ENCODE data around the gene KPNA3.
"Not testable (repeated sequence)": the region's sequence is repeated elsewhere in the genome, so short reads cannot be mapped to it uniquely, and the experiment has no call there.

The KPNA3 gene

GRCh38 chr13:49806126-49806536 lies 13.6 kb upstream of the KPNA3 start:
- DNase-seq, result no peak

DNA sequence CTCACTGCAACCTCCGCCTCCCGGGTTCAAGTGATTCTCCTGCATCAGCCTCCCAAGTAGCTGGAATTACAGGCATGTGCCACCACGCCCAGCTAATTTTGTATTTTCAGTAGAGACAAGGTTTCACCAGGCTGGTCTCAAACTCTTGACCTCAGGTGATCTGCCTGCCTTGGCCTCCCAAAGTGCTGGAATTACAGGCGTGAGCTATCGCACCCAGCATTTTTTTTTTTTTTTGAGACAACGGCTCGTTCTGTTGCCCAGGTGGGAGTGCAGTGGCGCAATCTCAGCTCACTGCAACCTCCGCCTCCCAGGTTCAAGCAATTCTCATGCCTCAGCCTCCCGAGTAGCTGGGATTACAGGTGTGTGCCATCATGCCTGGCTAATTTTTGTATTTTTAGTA lies 10.6 kb upstream of the KPNA3 start:
- not testable (repeated sequence) for DNase-seq

GRCh38 chr13:49802426-49802825 lies 9.9 kb upstream of the KPNA3 start:
- DNase-seq, result no peak

GRCh38 chr13:49791711-49792549 lies 552 bp downstream of the KPNA3 start:
- DNase-seq, result peak; percentile 52

GRCh38 chr13:49791315-49791710 lies 1.2 kb downstream of the KPNA3 start:
- no peak for DNase-seq

DNA sequence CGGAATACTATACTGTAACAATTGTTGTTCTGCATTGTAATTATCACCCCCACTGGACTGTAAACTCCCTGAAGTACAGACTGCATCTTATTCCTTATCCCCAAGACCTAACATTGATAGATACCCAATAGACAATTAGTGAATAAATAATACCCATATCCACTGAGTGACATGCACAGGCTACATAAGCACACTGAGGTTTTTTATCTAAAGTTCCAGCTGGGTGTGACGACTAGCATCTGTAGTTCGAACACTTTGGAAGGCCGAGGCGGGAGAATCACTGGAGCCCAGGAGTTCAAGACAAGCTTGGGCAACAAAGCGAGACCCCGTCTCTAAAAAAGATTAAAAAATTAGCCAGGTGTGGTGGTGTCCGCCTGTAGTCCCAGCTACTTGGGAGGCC lies 2.5 kb downstream of the KPNA3 start:
- no peak for DNase-seq

- no peak for DNase-seq
These were observed 6.0 kb downstream of the KPNA3 start for GRCh38 chr13:49786401-49787008.

- DNase-seq, result no peak
These were observed 7.5 kb downstream of the KPNA3 start for GRCh38 chr13:49784886-49785570.

DNA sequence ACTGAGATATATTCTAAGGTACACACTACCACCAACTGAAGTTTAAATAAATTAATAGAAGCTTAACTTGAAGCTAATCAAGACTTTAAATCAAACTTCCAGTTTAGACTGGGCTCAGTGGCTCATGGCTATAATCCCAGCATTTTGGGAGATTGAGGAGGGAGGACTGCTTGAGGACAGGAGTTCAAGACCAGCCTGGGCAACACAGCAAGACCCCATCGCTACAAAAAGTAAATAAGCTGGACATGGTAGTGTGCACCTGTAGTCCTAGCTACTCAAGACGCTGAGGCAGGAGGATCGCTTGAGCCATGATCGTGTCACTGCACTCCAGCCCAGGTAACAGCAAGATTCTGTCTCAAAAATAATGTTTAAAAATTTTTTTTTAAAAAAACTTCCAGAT lies 8.6 kb downstream of the KPNA3 start:
- DNase-seq, result no peak

DNA sequence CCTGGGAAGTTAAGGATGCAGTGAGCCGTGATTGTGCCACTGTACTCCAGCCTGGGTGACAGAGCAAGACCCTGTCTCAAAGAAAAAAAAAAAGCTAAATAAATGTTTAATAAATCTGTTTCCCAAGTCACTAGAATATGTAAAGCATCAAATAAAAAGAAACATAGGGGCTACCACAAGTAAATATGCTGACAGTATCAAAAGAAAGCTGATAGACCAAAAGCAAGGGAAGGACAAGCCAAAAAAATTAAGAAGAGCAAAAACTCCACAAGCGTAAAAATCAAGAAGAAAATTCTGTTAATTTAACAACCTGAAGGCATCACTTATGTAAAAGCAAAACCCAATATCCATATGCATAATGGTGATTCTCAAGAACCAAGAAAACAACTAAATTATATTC lies 9.7 kb downstream of the KPNA3 start:
- DNase-seq, result no peak

DNA sequence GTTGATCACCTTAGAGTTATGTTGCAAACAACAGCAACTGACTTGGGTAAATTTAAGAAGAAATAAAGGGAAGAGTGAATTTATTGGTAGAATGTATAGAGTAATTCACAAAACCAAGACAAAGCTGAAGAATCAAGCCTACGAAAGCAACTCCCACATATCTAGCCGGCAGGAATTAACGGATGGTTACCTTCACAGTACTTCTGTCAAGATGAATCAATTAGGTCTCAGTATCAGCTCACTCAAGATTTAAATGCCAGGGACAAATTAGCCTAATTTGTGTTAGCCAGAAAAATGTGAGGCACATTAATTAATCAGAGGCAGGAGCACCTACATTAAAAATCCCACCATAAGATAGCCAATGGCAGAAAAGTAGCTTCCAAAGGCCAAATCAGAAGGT lies 10.7 kb downstream of the KPNA3 start:
- DNase-seq, result no peak

DNA sequence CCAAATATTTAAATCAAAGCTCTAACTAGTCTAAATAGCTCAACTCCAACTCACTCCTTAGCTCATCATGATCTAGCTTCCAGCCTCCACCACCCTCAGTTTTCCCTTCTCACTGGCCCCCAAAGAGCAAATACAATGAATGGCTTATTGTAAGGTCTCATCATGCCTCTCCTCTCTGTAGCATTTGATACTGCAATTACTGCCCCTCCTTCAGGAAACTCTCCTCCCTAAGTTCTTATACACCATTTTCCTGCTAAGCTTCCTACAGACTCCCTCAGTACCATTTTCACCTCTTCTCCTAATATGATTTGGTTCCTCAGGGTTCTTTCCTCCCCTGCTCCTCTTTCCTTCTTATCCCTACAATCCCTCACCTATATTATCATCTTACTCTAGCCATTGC lies 12.8 kb downstream of the KPNA3 start:
- DNase-seq, result no peak

- no peak for DNase-seq
These were observed 14.5 kb downstream of the KPNA3 start for GRCh38 chr13:49777746-49778614.

- no peak for DNase-seq
These were observed 15.6 kb downstream of the KPNA3 start for GRCh38 chr13:49776871-49777270.

DNA sequence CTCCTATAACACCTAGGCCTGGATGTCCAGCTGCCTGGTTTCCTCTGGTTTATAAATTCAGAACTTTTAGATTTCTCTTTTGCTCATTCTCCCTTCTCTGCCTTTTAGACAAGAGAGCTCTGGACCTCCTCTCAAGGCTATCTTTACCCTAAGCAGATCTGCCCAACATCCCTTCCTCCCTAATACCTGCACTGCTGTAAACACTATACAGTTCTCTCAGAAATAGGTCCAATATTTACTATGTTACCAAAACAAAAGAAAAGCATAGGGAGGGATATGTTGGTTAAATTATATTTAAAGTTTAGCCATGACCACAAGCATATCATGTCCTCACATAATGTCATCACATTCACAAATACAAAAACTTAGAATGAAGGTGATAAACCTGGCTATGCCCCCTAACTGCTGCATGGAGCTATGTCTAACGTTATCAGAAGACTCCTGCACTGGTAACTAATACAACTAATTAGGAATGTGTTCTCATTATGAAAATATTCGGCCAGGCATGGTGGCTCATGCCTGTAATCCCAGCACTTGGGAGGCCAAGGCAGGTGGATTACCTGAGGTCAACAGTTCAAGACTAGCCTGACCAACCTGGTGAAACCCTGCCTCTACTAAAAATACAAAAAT lies 18.0 kb downstream of the KPNA3 start:
- DNase-seq, result no peak

DNA sequence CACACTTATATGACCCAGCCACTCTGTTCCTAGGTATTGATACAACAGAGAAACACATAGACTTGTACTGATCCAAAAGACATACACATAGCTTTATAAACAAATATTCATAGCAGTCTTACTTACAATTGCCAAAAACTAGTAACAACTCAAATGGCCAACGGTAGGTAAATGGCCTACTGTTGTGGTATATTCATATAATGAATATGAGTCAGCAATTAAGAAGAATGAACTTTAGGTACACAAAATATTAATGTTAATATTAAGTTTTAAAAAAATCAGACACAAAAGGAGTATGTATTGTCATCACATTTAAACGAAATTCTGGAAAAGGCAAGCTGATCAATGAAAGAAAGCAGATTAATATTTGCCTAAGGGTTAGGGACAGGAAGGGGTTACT lies 19.7 kb downstream of the KPNA3 start:
- DNase-seq, result no peak

GRCh38 chr13:49761811-49762210 lies 30.7 kb downstream of the KPNA3 start:
- not testable (repeated sequence) for DNase-seq

- no peak for DNase-seq
These were observed 31.9 kb downstream of the KPNA3 start for GRCh38 chr13:49760558-49760957.

- no peak for DNase-seq
These were observed 33.0 kb downstream of the KPNA3 start for GRCh38 chr13:49759503-49759902.

DNA sequence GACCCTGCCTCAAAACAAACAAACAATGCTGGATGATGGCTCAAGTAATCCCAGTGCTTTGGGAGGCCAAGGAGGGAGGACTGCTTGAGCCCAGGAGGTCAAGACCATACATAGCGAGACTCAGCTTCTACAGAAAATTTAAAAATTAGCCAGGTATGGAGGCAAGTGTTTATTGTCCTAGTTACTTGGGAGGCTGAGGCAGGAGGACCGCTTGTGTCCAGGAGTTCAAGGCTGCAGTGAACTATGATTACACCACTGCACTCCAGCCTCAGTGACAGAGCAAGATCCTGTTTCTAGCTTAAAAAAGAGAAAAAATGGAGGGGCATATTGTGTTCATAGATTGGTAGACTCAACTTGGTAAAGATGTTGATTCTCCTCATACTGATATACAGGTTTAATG lies 36.2 kb downstream of the KPNA3 start:
- DNase-seq, result no peak

DNA sequence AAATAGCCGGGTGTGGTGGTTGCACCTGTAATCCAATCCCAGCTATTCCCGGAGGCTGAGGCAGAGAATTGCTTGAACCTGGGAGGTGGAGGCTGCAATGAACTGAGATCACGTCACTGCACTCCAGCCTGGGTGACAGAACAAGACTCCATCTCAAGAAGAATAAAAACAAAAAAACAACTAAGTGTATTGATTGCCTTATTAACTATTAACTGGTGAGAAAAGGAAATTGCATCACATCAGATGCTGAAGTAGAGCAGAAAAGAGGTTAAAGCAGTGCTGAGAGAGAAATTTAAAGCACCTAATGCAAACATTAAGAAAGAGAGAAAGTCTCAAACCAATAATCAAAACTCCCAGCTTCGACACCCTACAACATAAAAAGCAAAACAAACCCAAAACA lies 38.3 kb downstream of the KPNA3 start:
- no peak for DNase-seq

DNA sequence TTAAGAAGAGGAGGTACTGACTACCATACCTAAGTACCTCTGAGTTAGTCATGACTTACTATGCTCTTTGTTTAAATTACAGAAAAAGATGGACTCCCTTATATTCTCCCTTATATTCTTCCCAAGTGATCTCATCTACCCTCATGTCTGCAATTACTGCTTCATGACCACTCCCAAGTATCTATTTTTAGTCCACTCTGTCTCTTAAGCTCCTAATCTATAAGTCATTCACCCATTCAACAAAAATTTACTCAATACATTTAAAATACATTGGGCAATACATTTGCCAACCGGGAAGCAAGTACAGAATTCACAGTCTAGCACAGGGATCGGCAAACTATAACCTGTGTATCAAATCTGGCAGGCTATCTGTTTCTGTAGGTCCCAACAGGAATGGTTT lies 42.6 kb downstream of the KPNA3 start:
- no peak for DNase-seq

DNA sequence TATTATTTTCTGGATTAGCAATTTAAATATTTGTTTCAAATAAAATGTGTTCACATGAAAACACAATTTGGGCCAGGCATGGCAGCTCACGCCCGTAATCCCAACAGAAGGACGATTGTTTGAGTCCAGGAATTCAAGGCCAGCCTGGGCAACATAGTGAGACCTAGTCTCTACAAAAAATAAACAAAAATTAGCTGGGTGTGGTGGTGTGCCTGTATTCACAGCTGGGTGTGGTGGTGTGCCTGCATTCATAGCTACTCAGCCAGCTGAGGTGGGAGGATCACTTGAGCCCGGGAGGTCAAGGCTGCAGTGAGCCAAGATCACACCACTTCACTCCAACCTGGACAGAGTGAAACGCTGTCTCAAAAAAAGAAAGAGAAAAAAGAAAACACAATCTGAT lies 46.4 kb downstream of the KPNA3 start:
- DNase-seq, result no peak

Measured in stimulated activated naive CD4-positive, alpha-beta T cell treated with Interleukin-2 at 50 U/mL for 16 hours (primary cell).